Daoy (cell line): Measurements from ENCODE around the gene GMIP. TPM values are rescaled to one million over a fixed set of nuclear protein-coding genes. Genes with fewer than 3 reads are reported as not detected.
"Not testable (repeated sequence)": the region's sequence is repeated elsewhere in the genome, so short reads cannot be mapped to it uniquely, and the experiment has no call there.

Experiments
- DNase-seq: peaks from one replicate; pipeline ENCODE4 v3.0.0-alpha.2; 2015; ENCODE audit warnings: low read depth
- total RNA-seq: library from RNA; depleted of rRNA; stranded (reverse); fragments of >200 nt; shearing (Covaris generic); gene quantifications from 2 replicates; pipeline ENCODE4 v1.2.3, GENCODE V29; 2014

The GMIP gene
- total RNA-seq, 1 experiment from 2014 or later: 2.2 TPM

GRCh38 chr19:19606021-19606420 is 37.4 kb downstream of the GMIP start:
- DNase-seq: peak; percentile 68

DNA sequence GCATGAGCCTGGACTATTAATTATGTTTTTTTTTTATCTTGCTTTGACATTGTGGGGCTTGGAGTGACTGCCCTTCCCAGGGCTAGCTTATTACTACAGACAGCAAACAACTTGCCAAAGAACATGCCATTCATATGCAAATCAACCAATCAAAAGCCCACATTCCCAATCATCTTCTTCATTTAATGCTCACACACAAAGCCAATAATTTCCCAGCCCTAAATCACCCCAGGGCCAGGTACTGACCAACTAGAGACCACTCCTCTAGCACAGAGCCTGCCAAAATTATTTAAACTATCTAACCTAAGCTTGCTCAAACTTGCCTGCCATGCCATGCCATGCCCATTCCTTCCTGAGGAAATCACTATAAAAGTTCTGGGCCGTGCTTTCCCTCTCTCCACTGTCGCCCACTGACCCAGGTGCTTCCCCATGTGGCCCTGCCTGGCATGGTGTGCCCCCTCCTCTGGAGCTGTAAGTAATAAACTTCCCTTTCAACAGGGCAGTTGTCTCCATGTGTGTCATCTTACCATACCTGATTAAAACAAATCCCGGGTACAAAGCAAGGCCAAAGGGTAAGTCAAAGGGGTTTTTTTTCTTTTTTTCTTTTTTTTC is 40.6 kb downstream of the GMIP start:
- no peak for DNase-seq

DNA sequence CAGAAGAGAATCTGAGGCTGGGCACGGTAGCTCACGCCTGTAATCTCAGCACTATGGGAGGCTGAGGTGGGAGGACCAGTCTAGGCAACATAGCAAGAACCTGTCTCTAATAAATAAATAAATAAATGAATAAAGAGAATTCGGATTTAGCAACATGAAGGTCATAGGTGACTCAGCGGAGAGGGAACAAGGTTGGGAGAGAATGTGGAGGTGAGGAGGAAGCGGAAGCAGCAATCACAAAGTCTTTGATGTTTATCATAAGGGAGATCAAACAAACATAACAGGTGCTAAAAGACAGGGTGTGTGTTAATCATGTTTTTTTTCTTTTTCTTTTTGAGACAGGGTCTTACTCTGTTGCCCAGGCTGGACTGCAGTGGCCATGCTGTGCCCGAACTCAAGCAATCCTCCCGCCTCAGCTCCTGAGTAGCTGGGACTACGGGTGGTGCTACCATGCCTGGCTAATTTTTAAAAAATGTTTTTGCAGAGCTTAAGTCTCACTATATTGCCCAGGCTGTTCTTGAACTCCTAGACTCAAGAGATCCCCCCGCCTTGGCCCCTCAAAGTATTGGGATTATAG is 41.2 kb downstream of the GMIP start:
- DNase-seq: no peak

GRCh38 chr19:19600793-19601330 is 42.6 kb downstream of the GMIP start:
- no peak for DNase-seq

GRCh38 chr19:19598728-19599451 is 44.6 kb downstream of the GMIP start:
- not testable (repeated sequence) for DNase-seq

- no peak for DNase-seq
Observed at GRCh38 chr19:19597809-19598306, 45.6 kb downstream of the GMIP start.

GRCh38 chr19:19595171-19595701 is 48.2 kb downstream of the GMIP start:
- peak; percentile 62 for DNase-seq

- no peak for DNase-seq
Observed at GRCh38 chr19:19594381-19594780, 49.1 kb downstream of the GMIP start.

- DNase-seq: no peak
Observed at GRCh38 chr19:19592690-19593089, 50.8 kb downstream of the GMIP start.

- DNase-seq: peak; percentile 92
Observed at GRCh38 chr19:19591133-19591825, 52.2 kb downstream of the GMIP start.

DNA sequence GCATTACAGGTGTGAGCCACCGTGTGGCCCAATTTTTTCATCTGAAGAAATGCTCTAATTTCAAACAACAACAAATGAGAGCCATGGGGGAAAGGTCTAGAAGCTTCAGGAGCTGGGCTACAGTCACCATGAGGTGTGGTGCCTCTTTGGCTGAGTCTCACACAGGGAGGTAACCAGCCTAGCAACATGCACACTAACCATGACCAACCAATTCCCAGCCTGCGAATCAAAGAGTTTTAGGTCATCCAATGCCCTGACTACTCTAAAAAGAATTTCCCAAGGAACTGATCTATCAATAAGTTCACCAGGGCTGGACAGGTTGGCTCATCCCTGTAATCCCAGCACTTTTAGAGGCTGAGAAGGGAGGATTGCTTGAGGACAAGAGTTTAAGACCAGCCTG is 54.9 kb downstream of the GMIP start:
- DNase-seq: no peak

DNA sequence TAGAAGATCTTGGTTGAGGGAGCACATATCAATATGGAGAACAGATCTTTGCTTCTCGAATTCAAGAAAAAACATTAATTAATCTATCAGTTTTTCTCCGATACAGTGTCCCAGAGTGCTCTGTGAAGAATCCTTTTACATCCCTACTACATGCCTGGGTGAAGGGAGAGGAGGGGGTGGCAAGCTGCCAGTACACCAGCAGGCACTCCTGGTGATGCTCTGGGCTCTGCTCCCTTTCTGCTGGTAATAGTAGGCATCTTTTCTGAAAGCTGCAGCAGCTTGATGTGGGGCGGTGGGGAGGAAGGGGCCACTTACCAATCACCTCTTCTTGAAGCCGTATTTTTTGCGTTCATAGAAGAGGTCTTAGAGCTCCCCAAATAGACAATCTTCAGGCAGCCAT is 55.7 kb downstream of the GMIP start:
- DNase-seq: no peak

GRCh38 chr19:19584356-19584755 is 59.1 kb downstream of the GMIP start:
- no peak for DNase-seq

DNA sequence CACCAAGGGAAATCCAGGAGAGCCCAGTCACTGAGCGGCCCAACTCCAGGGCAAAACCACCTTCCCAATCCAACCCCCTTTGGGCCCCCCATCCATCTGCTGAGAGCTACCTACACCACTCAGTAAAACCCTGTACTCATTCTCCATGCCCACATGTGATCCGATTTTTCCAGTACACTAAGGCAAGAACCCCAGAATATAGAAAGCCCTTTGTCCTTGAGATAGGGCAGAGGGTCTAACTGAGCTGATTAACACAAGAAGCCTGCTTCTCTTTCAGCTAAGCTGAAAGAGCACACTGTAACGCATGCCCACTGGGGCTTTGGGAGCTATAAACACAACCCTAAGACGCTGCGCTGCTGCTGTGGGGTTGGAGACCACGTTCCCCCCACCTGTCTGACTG is 61.0 kb downstream of the GMIP start:
- DNase-seq: no peak

GRCh38 chr19:19581391-19581790 is 62.1 kb downstream of the GMIP start:
- no peak for DNase-seq

DNA sequence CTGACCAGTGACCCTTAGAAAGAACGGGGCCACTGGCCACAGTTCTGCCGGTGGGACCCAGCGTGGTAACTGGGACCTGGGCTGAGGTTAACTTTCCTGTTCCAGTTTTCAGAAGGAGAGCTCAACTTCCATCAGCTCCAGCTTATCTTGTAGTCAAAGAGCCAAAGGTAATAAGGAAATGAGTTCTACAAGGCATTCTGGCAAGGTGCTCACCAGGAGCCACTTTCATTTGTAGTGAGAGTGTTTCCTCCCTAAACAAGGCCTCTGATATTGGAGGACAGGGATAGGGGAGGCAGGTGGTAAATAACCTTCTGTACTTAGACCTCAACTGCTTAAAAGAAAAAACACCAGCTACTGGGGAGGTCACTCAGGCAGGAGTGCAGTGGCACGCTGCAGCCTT is 63.0 kb downstream of the GMIP start:
- DNase-seq: no peak

DNA sequence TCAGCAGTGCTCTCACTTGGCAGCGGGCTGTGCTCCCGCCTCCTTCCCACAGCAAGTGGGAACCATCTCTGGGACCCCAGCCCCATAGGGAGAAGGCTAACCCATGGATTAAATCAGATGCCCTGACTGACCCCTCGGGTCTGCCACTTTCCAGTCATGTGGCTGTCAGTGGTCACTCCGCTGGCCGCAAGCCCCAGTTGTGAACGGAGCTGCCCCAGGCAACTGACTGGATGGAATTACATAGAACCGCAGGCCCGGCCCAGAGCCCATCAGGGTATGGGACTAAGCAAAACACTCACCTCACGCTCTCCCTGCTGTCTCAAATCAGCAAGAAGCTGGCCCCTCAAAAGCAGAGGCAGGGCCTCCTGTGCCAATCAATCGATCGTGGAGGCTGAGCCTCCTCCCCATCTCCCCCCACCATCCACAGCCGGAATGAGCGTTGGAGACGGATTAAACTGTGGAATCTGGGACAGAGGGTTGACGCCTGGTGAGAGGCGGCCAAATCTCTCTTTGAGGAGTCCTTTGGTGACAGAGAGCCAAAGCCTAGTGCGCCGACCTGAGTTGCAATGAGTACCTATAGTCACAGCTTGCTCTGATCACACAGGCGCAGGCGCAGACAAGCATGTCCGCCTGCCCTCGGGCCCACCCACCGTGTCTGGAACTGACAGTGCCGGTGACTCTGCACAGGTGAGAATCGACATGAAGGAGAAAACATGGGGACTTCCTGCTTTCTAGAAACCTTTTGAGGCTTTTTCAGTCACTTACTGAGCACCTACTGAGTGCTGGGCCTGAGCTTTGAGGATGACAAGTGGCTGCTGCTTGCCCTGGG is 63.7 kb downstream of the GMIP start:
- DNase-seq: no peak
